Stimulated activated CD8-positive, alpha-beta memory T cell treated with anti-CD3 and anti-CD28 coated beads, Interleukin-7, amount 100 ng/mL, for 1 hour (primary cell): ENCODE data around the gene COG2.

ENCODE experiments used
- DNase-seq, 2 donors: peaks; one replicate each; pipeline ENCODE4 v3.0.0-alpha.2; 2020; ENCODE audit warnings: low read depth in 2 of 2

Gene COG2

DNA sequence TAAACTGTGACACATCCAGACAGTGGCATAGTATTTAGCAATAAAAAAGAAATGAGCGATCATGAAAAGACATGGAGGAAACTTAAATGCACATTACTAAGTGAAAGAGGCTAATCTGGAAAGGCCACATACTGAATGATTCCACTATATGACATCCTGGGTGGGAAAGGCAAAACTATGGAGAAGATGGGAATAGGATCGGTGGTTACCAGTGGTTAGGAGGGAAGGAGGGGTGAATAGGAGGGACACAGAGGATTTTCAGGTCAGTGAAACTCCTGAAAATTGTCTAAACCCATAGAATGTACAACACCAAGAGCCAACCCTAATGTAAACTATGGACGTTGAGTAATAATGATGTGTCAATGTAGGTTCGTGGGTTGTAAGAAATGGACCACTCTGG, 57.9 kb downstream of the COG2 start:
- no peak for DNase-seq

DNA sequence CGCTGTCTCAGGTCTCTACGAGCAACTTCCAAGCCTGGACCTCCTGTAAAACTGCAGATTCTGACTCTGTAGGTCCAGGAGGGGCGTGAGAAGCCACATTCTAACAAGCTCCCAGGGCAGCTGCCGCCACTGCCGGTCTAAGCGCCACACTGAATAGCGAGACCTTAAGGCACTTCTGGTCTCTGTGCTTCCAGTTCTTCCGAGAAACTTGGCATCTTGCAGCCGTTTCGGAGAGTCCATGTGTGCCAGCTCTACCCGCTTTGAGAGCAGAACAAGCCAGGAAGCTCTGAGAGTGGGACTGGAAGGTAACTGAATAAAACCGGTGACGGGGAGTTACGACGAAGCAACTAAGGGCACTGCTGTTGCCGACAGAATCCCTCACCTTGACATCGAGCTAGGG, 59.2 kb downstream of the COG2 start:
- no peak for DNase-seq

DNA sequence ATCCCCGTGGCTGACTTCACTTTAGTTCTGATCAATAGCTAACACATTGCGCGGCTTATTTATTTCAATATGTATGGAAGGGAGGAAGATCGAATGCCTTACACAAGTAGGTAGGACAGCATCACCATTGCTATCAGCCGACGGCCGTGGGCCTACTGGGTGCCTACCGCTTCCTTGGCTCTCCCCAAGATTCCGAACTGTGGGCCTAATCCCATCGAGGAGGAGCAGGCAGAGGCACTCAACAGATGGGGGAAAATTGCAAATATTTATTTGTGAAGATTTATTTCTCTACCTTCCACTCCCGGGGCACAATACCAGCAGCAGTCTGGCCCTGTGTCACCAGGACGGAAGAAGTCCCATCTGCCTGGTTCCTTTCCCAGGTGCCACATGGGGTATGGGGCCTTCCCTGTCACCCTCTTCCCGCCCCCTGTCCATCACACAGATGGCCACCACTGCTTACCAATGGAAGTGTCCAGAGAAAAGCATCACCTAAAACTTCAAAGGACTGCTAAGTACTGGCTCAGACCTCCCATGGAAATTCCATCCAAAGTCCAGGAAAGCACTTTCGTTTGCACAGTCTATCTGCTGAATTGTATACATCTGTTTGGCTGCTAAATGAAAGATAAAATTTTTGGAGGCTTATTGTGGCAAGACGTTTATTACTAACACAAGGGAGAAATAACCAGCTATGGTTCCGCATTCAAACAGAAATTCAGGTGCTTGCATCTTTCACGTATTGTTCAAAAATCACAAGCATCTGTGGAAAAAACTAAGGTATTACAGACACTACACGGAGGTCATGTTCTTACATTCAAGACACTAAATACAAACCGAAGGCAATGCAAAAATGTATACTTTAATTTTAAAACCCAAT, 59.9 kb downstream of the COG2 start:
- no peak for DNase-seq

DNA sequence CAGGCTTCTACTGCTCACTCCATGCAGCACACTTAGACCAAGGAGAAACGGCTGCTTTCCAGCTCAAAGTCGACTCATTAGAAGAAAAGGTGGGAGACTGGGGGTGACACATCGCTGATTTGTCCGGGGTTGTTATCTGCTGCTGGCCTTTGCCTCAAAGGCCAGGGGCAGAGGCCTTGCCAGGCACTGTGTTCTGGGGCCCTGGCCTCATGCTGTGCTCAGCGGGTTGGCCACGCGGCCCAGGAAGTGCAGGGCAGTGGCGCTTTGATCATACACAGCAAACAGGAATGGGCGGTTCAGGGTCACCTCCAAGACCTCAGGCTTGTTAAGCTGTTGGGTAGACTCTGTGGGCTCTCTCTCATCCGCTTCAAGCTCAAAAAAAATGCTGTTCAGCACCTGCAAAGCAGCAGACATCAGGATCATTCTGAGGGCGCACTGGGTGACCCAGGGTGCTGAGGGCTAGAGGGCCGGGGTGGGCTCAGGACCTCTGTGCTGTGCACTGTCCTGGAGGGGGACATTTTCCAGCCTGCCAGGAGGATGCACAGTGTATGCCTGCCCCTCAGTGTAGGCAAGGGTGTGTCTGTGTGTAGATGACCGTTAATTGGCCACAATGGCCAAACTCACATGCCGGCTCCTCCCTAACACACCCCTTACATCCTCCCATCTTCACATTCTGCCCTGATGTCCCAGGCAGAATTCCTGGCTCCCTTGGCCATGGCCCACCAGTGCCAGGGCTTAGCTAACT, 60.8 kb downstream of the COG2 start:
- no peak for DNase-seq

DNA sequence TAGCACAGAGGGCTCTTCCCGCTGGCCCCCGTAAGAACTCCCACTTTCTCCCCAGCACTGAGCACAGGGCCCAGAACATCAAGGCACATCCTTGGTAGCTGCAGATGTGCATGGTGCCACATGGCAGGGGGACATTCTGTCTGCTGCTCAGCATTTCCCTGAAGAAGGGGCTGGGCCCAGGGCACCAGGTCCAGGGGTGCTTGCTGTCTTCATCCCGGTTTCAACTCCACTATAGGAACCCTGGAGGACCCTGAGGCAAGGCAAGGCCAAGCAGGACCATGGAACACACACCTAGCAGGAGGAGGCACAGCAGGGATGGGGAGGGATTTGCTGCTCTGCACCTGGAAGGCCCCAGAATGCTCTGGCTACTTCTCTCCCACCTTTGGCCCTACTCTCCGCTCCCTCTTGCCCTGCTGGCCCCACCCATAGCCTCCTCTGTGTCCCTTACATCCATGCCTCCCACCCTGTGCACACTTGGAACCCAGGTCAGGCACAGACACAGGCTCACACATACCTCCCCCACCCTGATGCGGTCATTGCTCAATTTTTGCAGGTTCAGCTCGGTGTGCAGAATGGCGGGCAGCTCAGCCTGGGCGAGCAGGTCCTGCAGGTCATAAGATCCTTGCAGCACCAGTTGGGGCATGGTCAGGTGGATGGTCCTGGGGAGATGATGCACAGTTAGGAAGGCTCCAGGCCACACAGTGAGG, 61.6 kb downstream of the COG2 start:
- DNase-seq, result no peak

DNA sequence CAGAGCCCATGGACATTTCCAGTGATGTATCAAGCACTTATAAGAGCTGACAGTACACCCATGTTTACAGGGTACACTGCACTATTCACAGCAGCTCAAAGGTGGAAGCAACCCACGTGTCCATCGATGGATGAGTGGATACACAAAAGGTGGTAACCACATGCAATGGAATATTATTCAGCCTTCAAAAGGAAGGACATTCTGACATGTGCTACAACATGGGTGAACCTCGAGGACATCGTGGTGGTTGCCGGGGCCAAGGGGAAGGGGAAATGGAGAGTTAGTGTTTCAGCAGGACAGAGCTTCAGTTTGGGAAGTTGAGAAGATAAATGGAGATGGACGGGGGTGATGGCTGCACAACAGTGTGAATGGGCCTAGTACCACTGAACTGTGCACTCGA, 62.5 kb downstream of the COG2 start:
- no peak for DNase-seq

DNA sequence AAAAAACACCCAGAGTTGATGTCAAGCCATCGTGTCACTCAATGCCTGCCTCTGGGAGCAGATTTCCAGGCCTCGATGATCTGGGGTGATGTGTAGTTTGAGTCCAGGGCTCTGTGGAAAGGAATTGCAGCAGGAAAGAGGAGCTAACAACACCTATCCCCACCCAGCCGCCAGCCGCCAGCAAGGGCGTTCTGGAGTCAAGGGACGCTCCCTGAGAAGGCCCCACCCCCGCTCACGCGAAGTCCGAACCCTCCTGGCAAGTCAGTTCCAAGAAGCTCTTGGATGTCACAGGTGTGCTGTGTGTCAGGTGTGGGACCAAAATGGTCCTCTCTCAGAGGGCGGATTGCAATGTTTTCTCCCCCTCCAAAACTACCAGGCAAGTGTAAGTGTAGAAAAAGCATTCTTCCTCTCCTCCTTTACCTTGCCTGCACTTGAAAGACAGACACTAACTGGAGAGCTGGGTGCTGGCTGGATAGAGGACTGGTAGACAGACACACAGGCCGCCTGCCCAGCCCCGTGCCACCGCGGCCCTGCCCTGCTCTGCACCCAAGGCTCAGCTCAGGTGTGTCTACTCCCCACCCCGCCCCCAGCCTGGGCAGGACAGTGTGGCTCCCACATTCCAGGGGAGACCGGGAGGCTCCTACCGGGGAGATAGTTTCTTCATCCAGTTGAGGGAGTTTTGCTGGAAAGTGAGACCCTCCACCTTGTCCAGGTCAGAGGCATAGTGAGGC, 63.2 kb downstream of the COG2 start:
- DNase-seq, result no peak

DNA sequence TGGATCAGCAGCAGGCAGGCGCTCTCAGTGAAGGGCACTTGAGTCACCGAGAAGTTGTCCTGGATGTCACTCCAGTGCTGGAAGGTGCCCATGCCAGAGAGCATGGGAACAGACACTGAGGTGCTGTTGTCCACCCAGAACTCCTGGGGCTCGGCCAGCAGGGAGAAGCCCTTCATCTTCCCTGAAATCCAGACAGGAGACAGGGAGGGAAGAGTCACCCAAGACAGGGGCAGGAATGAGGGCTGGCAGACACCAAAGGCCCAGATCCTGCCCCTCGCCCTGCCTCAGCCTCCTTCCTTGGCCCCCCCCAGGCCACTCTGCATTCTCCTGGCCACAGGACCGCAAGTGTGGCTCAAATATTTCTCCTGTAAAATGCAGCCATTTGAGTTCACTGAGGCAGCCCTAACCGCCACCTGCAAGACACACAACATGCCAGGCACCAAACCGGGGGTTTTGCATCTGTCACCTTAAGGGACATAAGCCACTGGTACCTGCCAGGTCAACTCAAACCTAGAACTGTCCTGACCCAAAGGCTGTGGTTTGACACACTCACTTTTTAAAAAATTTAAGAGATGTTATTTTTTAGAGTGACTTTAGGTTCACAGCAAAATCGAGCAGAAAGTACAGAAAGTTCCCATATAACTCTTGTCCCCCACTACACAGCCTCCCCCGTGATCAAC, 63.9 kb downstream of the COG2 start:
- DNase-seq, result no peak

DNA sequence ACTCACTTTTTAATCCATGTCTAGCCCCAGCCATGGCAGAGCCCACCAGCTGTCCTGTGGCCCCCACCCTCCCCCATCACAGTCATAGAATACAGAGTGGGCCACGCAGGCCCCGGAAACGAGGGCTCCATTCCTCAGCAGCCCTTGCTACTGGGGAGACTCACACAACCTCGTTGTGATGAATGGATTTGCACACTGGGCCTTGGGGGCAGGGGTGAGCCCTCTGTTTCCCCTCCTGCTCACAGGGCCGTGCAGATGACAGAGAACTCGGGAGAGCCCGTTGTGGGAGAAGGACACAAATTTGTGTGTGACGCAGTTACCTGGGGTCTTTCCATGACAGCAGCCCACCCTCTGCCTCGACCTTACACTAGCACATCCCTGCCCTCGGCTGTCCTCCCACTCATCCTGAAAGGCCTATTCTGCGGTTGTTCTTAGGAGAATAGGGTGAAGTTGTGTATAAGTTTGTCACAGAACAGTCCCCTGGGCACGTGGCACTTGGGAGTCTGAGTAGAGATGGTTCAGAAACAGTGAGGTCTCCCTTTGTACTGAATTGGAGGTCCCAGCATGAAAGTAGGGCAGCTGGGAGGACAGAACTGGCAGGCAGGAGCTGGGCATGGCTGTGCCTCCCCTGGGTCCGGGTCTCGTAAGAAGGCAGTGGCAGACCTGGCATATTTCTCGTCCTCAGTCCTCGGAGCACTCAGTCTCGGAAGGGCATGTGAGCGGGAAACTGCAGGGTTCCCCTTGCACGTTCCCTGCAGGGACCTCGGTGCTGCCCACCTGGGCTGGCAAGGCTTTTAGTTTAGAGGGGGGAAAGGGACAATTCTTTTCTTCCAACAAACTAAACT, 64.8 kb downstream of the COG2 start:
- no peak for DNase-seq

DNA sequence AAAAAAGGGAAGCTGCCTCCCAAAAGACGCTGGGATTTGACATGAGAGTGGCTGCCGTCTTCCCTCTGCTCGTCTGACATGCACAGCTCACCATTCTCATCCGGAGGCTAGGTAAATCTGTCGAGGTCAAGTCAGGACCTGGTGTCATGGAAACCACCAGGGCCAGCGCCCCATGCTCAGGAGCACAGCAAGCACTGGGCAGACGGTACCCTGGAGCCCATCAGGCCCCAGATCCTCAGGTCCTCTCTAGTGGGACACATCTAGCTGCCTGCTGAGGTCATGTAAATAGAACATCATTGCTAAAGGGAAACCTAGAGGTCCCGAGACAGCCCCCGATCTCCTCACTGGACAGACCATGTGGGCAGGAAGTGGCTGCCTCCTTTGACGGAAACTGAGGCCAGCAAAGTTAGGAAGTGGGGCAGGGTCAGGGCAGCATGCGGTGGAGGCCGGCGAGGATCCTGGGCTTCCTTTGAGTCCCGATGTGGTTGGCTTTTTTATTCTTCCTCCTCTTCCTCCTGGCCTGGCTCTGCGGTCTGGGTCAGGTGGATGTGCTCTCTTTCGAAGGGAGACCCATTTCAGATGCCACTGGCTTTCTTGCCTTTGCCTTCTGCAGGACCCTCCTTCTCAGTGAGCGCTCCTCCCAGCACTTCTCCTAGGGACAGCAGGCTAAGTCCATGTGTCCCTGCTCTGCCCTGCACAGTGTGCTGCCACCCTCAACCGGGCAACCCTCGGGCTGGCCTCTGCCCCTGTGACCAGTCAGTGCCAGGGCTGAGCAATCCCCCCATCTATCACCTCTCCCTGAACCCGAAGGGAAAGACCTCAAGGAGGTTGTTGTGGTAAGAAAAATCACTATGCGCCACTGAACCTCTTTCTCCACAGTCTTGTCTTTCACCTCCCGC, 65.7 kb downstream of the COG2 start:
- DNase-seq, result no peak

DNA sequence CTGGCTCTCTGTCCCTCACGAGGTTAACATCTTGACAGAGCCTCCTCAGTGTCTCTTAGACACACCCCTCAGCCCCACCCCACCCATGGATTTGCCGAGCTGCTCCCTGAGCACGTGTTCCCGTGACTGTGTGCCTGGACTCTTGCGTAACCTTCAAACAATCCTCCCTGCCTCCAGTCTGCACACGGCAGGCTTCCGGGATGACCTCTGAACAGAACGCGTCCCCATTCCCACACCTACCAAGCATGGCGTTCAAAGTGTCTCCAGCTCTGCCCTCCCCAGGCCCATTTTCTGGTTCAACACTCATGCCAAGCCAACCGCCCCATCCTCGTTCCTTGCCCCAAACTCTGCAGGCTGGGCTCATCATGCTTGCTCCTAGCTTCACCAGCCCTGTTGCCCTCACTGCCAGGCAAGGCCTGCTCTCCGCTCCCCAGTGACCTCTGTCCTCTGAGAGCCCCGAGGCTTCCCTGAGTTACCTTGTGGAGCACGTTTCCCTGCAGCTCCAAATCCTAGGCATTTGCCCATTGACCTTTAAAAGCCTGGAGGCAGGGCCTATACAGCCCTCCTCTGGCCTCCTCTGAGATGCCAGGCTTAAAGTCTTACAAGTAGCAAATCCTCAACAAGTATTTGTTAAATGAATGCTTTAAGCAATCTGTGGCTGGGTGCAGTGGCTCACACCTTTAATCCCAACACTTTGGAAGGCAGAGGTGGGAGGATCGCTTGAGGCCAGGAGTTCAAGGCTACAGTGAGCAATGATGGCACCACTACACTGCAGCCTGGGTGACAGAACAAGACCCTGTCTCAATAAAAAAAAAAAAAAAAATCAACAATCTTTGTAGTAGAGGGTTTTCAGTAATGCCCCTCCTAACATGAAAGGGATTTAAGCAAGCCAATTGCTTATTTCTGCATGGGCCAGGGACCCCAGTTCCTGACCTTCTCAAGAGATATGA, 66.6 kb downstream of the COG2 start:
- no peak for DNase-seq

DNA sequence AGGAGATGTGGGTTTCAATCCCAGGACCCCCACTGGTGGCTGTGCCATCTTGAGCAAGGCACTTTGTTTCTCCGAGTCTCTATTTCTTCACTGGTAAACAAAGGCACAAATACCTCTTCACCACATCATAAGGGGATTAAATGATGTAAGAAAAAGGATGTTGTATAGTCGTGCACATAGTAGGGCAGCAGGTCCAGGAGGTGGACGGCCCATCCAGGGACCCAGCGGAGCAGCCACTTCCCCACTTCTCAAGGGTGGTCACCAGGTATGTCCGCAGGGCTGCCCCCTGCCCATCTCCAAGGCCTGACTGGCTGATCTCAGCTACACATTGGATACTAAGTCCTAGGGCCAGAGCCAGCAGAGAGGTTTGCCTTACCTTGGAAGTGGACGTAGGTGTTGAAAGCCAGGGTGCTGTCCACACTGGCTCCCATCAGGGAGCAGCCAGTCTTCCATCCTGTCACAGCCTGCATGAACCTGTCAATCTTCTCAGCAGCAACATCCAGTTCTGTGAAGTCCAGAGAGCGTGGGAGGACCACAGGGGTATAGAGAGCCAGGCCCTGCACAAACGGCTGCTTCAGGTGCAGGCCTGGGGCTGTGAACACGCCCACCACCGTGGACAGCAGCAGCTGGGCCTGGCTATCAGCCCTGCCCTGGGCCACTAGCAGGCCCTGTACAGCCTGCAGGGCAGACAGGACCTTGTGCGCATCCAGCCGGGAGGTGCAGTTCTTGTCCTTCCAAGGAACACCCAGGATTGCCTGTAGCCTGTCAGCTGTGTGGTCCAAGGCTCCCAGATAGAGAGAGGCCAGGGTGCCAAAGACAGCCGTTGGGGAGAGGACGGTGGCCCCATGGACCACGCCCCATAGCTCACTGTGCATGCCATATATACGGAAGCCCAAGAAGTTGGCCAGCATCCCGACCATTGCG, 67.6 kb downstream of the COG2 start:
- DNase-seq, result no peak

DNA sequence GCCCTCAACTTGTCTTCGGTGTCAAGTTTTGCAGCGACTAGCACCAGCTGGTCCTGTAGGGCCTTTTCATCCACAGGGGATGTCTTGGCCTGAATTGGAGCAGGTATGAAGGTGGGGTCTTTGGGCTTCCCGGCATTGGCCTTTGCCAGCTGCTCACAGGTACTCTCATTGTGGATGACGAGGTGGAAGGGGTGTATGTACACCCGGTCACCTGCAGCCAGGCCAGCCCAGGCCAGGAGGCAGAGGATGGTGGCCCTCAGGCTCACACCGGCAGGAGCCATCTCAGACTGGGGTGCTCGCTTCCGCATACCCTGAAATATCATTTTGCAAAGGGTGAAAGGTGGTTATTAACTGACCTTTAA, 68.2 kb downstream of the COG2 start:
- DNase-seq, result no peak

DNA sequence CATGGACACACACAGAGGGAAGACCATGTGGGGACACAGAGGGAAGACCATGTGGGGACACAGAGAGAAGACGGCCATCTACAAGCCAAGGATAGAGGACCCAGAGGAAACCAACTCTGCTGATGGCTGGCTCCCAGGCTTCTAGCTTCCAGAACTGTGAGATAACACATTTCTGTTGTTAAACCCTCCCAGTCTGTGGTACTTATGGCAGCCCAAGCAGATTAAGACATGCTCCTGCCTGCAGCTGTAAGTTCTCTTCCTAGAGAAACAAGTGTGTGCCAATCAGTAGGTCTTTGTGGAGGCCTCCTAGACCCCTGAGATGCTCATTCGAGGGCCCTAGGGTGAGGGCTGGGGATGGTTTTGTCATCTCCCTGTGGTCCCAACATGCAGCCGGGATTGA, 69.0 kb downstream of the COG2 start:
- DNase-seq, result no peak

DNA sequence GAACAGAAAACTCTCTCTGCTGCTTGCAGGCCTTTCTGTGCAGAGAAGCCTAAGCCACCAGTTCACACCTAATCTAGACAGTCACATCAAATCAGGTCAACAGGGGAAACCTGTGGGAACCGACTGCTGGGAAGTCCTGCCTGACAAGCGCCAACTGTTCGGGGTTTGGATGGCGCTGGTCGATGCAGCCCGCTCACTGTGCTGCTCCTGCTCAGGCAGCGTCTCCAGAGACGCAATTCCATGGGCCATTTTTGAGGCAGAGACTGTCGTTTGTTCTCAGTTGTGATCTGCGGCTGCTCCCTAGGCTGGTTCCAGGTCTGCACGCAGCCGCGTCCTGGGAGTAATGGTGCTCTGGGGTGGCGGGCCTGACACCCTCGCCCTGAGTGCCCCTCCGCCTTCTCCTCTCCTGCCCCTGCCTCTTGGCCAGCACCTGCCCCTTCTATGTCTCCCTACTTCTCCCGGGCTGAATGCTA, 70.2 kb downstream of the COG2 start:
- no peak for DNase-seq

DNA sequence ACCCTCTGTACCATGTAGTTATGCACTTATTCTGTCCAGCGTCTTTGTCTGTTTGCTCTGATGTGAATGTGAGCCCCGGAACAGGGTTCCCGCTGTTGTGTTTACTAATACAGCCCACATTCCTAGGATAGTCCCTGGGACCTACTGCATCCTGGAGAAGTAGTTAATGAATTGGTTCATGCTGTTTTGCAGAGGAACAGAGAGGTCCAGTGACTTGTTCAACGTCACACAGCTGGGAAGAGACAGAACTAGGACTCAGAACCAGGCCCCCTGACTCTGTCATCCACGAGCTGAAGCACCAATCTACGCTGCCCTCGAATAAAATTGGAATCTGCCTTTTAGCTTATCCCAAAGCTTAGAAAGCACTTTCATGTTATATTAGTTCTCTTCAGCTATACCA, 70.9 kb downstream of the COG2 start:
- no peak for DNase-seq

DNA sequence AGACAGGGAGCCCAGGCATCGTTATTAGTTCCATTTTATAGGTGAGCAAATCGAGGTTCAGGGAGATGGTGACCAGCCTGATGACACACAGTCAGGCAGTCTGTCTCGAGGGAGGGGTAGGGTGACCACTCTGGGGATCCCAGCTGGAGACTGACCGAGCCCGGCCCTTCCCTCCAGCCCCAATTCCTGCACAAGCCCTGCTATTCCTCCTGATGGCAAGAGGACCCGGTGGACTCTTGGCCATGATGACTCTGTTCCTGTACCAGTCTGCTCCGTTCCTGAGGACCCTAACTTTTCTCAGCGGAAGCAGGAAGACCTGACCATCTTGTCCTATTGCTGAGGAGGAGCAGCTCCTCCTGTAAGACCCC, 71.2 kb downstream of the COG2 start:
- DNase-seq, result no peak
